ENCODE data around the gene TNNT1.

The TNNT1 gene

DNA sequence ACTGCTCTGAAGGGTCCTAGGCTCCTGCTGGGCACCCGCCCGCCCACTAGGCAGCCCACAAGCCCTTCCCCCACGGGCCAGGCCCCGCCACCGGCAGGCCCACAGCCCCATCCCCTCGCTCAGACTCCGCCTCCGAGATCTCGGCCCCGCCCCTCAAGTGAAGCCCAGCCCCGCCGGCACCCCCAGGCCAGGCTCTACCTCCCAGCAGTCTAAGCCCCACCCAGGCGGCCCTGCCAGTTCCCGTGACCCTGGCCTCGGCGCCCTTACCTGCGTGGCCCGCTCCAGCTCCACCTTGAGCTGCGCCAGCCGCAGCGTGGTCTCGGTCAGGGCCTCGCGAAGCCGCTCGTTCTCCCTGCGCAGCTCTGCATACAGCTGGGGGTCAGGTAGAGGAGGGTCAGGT, 57.1 kb downstream of the TNNT1 start:
- CTCF ChIA-PET: no interaction called here
- TF ChIP-seq, protein P1, sequence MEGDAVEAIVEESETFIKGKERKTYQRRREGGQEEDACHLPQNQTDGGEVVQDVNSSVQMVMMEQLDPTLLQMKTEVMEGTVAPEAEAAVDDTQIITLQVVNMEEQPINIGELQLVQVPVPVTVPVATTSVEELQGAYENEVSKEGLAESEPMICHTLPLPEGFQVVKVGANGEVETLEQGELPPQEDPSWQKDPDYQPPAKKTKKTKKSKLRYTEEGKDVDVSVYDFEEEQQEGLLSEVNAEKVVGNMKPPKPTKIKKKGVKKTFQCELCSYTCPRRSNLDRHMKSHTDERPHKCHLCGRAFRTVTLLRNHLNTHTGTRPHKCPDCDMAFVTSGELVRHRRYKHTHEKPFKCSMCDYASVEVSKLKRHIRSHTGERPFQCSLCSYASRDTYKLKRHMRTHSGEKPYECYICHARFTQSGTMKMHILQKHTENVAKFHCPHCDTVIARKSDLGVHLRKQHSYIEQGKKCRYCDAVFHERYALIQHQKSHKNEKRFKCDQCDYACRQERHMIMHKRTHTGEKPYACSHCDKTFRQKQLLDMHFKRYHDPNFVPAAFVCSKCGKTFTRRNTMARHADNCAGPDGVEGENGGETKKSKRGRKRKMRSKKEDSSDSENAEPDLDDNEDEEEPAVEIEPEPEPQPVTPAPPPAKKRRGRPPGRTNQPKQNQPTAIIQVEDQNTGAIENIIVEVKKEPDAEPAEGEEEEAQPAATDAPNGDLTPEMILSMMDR (IDR thresholded peaks at IDR 0.05; ENCODE audit: control extremely low read depth, extremely low read depth, low read depth, missing control alignments): no peak
- POLR2A ChIA-PET: no interaction called here
- no peak for DNase-seq (ENCODE audit: extremely low spot score)

DNA sequence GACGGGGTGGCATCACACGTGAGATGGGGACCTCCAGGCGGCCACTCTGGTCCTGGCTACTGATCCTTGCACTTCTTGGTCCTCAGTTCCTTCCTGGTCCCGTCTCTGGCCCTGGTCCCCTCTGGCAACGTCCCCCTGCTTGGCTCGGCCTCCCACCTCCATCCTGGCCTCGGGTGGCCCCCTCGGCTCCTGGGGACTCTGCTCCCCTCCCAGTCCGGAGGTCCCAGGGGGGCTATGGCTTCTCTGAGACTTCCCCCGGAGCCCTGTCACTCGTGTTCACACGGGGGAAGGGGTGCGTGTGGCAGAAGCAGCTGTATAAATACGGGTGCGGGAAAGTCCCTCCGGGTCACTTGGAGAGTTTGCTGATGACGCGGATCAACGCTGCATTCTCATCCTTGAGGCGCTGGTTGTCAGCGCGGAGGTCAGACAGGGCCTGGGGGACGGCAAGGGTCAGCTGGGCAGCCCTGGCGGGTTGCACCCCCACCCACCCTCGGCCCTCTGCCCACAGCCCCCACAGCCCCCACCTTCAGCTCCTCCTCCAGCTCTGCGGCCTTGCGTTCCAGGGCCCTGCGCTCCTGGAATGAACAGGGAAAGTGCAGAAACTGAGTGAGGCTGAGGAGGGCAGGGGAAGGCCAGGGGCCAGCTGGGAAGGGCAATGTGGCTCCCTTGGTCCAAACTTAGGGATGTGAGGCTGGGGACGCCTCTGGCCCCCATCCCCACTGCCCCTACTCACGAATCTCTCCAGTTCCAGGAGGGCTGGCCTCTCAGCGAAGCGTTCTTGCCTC, 57.7 kb downstream of the TNNT1 start:
- POLR2A ChIA-PET: no interaction called here
- no peak for DNase-seq (ENCODE audit: extremely low spot score)
- TF ChIP-seq, protein P1 (IDR thresholded peaks at IDR 0.05; ENCODE audit: control extremely low read depth, extremely low read depth, low read depth, missing control alignments): no peak
- CTCF ChIA-PET: no interaction called here

- POLR2A ChIA-PET: no interaction called here
- CTCF ChIA-PET: interaction anchor here (1.2 to 3.2 kb wide), 3 partner anchors 15 to 53 kb away, joined by 4 to 40 read pairs (median 25); no protein-coding TSS in a partner anchor
- no peak for DNase-seq (ENCODE audit: extremely low spot score)
Observed at GRCh38 chr19:55090564-55090963, 58.4 kb downstream of the TNNT1 start.

DNA sequence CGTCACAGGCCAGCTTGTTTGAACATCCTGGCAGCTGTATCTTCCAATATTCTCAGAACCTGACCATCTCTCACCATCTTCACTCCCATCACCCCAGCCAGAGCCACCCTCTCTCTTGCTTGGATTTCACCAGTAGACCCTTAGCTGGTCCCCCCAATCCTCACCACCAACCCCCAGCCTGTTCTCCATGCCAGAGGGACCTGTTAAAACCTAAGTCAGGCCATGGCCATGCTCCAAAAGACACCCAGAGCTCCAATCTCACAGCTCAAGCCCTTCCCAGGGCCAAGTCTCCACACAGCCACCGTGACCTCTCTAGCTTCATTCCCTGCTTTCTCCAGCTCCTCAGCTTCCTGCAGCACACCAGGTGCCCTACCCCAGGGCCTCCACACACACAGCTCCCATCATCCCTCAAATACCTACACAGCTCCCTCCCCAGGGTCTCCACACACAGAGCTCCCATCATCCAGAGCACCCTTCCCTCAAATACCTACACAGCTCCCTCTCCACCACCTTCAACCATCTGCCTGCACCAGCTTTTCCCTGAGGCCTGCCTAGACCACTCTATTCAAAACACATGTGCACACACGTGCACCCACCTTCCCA, 59.6 kb downstream of the TNNT1 start:
- TF ChIP-seq, protein P1 (IDR thresholded peaks at IDR 0.05; ENCODE audit: control extremely low read depth, extremely low read depth, low read depth, missing control alignments): no peak
- CTCF ChIA-PET: interaction anchor here (0.8 to 3.2 kb wide), 13 partner anchors 10 to 236 kb away, joined by 3 to 40 read pairs (median 9); partner anchors contain the start of genes EPS8L1 and TMEM150B
- POLR2A ChIA-PET: no interaction called here
- no peak for DNase-seq (ENCODE audit: extremely low spot score)

More at GRCh38 chr19:55090564-55090963, 58.4 kb downstream of the TNNT1 start:
- TF ChIP-seq, protein P1 (IDR thresholded peaks at IDR 0.05; ENCODE audit: control extremely low read depth, extremely low read depth, low read depth, missing control alignments): no peak

DNA sequence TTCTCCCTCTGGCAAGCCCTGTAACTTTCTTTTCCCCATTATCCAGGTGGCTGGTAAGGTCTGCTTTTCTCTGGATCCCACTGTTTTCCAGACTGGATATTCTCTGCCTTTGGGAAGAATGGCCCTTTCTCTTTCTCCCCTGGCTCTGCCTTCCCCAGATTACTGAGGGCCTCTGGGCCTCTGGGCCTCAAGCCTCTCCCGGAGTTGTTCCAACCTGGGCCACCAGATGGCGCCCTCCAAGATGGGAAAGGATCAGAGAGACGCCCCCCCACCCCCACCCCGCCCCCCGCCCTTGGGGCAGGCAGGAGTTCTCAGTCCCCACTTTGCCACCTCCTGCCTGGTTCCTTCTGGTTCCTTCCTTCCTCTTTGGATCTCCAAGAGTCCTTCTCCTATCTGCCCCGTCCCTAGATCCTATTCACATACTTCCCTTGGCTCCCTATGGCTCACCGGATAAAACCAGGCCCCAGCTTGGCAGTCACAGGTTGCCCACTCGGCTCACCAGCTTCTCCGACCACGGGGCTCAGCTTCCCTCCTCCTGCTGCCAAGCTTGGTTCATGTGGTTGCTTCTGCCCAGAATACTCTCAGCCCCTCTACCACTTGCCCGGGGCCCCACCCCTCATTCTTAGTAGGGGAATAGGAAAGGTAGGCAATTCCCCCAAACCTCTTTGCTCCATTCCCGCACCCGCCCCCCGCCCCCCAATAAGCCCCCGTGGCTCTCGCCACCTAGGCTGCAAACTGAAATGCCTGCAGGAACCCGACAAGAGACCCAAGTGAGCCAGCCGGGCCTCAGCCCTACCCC, 60.3 kb downstream of the TNNT1 start:
- ChIA-PET CTCF (interaction anchor here (0.6 to 3.2 kb wide), 27 partner anchors 9 to 415 kb away, joined by 3 to 40 read pairs (median 4); partner anchors contain the start of genes EPS8L1, PPP1R12C, TMEM150B and TMEM238), POLR2A (interaction anchor here (1.0 kb wide), 1 partner anchor 314 kb away, joined by 3 read pairs; no protein-coding TSS in a partner anchor)
- TF ChIP-seq, protein P1 (IDR thresholded peaks at IDR 0.05; ENCODE audit: control extremely low read depth, extremely low read depth, low read depth, missing control alignments): peak; percentile 66
- peak; percentile 81 for DNase-seq (ENCODE audit: extremely low spot score)

GRCh38 chr19:55088021-55088451, 61.0 kb downstream of the TNNT1 start:
- no peak for DNase-seq (ENCODE audit: extremely low spot score)
- CTCF ChIA-PET: interaction anchor here (0.6 to 3.2 kb wide), 25 partner anchors 8 to 416 kb away, joined by 3 to 40 read pairs (median 4); partner anchors contain the start of genes EPS8L1, PPP1R12C and TMEM238
- TF ChIP-seq, protein P1 (IDR thresholded peaks at IDR 0.05; ENCODE audit: control extremely low read depth, extremely low read depth, low read depth, missing control alignments): no peak
- POLR2A ChIA-PET: interaction anchor here (1.0 kb wide), 1 partner anchor 315 kb away, joined by 3 read pairs; no protein-coding TSS in a partner anchor
